ENCODE measurements around the gene ZNF608.

DNA sequence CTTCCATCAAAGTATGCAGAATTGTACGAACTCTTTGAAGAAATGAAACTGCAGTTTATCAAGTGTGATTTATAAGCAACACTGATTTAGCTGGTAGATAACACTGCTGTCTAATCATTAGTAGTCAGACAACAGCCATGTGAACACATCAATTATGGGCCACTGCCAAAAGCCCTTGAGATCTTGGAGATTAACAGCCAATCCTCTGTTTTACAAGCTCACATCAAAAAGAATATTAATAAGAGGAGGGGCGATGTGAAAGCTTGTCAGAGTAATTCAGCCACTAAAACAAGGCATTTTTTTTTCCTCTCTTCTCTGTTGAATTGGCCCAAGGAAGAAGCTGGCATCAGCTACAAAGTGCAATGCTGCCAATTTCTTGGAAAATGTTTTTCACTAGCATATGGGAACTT is 28.1 kb downstream of the ZNF608 start:
- no peak for TF ChIP-seq POLR2A (IDR thresholded peaks at IDR 0.05; ENCODE audit: low read length)
- no peak for TF ChIP-seq GATA1 (IDR thresholded peaks at IDR 0.05; ENCODE audit: low read depth, low read length)

Data from erythroblast (primary cell).